GM21360 (cell line): Measurements from ENCODE around the gene APP.
"Not testable (repeated sequence)": the region's sequence is repeated elsewhere in the genome, so short reads cannot be mapped to it uniquely, and the experiment has no call there.

ENCODE experiments used
- ATAC-seq: cut with Tn5 transposase; IDR thresholded peaks from one replicate; pipeline ENCODE4 v1.9.1; 2021; ENCODE audit warnings: mild to moderate bottlenecking, moderate library complexity; ENCODE audit not compliant: unreplicated experiment

Gene APP

GRCh38 chr21:26106562-26106961 lies 64.0 kb downstream of the APP start:
- no peak for ATAC-seq

GRCh38 chr21:26105819-26106218 lies 64.8 kb downstream of the APP start:
- ATAC-seq = no peak

GRCh38 chr21:26100573-26100972 lies 70.0 kb downstream of the APP start:
- no peak for ATAC-seq

GRCh38 chr21:26099610-26100219 lies 70.9 kb downstream of the APP start:
- no peak for ATAC-seq

- no peak for ATAC-seq
These were observed 71.7 kb downstream of the APP start for GRCh38 chr21:26098772-26099397.

GRCh38 chr21:26097475-26097874 lies 73.1 kb downstream of the APP start:
- ATAC-seq = no peak

- ATAC-seq = no peak
These were observed 73.8 kb downstream of the APP start for GRCh38 chr21:26096494-26097371.

- ATAC-seq = no peak
These were observed 75.4 kb downstream of the APP start for GRCh38 chr21:26095131-26095530.

GRCh38 chr21:26093122-26093521 lies 77.4 kb downstream of the APP start:
- ATAC-seq = no peak

GRCh38 chr21:26091480-26092018 lies 79.0 kb downstream of the APP start:
- ATAC-seq = no peak

GRCh38 chr21:26089730-26090129 lies 80.8 kb downstream of the APP start:
- ATAC-seq = no peak

GRCh38 chr21:26087223-26087918 lies 83.2 kb downstream of the APP start:
- no peak for ATAC-seq

- no peak for ATAC-seq
These were observed 84.7 kb downstream of the APP start for GRCh38 chr21:26085882-26086281.

GRCh38 chr21:26085127-26085526 lies 85.4 kb downstream of the APP start:
- no peak for ATAC-seq

- ATAC-seq = no peak
These were observed 88.0 kb downstream of the APP start for GRCh38 chr21:26082549-26082948.

- ATAC-seq = not testable (repeated sequence)
These were observed 89.3 kb downstream of the APP start for GRCh38 chr21:26081175-26081760.

GRCh38 chr21:26080211-26080610 lies 90.4 kb downstream of the APP start:
- no peak for ATAC-seq

GRCh38 chr21:26079366-26079765 lies 91.2 kb downstream of the APP start:
- ATAC-seq = no peak

- no peak for ATAC-seq
These were observed 93.0 kb downstream of the APP start for GRCh38 chr21:26077521-26077920.
